Upper lobe of right lung (tissue), 1 donor: Measurements from ENCODE around the gene DHFR2. TPM values are rescaled to one million over a fixed set of nuclear protein-coding genes. Genes with fewer than 3 reads are reported as not detected.
"Not testable (repeated sequence)": the region's sequence is repeated elsewhere in the genome, so short reads cannot be mapped to it uniquely, and the experiment has no call there.

Experiments used
- ATAC-seq: fragments of 200-7000 bp; cut with Tn5 transposase; one replicate; pipeline ENCODE4 v1.9.1; 2020; ENCODE audit warnings: mild to moderate bottlenecking, moderate library complexity
- DNase-seq: peaks from one replicate; pipeline ENCODE4 v3.0.0-alpha.2; 2020
- H3K27ac ChIP-seq: fragments of 200-600 bp; one replicate; pipeline ENCODE4 v1.8.0; 2022
- H3K27me3 ChIP-seq: fragments of 200-600 bp; one replicate; pipeline ENCODE4 v1.8.0; 2022; ENCODE audit warnings: mild to moderate bottlenecking
- H3K36me3 ChIP-seq: fragments of 200-600 bp; one replicate; pipeline ENCODE4 v1.8.0; 2022
- H3K4me1 ChIP-seq: fragments of 200-600 bp; one replicate; pipeline ENCODE4 v1.8.0; 2022
- H3K4me3 ChIP-seq: fragments of 200-600 bp; one replicate; pipeline ENCODE4 v1.8.0; 2022; ENCODE audit warnings: mild to moderate bottlenecking
- H3K9me3 ChIP-seq: fragments of 200-600 bp; one replicate; pipeline ENCODE4 v1.8.0; 2022
- intact Hi-C: fragments of 100-400 bp; cut with DNase I; formaldehyde crosslinking; loops from one replicate; pipeline ENCODE4 v1.11.0; 2022
- total RNA-seq: library from RNA; stranded (reverse); fragmentation: NEBNext Ultra II Directional; extraction: Animal tissue kit (Norgen Biotek cat#: 25700); gene quantifications from one replicate; pipeline ENCODE4 v1.2.1, GENCODE V29; 2021
- TF ChIP-seq, protein P1 (sequence below): fragments of 200-600 bp; IDR thresholded peaks from one replicate; pipeline ENCODE4 v1.8.0; 2022; ENCODE audit warnings: antibody characterized with exemption
- donor health status: DM: no; HTN: yes; CAD: no; lungs with severe emphysema.

DHFR2 gene
- total RNA-seq, 1 donor from 2014 or later: 8.1 TPM

DNA sequence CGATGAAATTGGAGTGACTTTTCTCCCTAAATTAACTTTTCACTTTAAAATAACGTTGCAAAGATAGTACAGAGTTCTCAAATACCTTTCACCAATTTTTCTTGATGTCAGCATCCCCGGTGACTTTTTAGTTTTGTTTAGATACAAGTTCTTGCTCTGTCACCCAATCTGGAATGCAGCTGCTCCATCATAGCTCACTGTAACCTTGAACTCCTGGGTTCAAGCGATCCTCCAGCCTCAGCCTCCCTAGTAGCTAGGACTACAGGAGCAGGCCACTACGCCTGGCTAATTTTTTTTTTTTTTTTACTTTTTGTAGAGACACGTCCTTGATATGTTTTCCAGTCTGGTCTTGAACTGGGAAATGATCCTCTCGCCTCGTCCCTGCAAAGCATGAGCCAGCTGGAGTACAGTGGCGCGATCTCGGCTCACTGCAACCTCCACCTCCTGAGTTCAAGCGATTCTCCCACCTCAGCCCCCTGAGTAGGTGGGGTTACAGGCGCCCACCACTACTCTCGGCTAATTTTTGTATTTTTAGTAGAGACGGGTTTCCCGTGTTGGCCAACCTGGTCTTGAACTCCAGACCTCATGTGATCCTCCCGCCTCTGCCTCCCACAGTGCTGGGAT, 892 bp upstream of the DHFR2 start:
- no peak for DNase-seq
- Histone ChIP-seq H3K4me1 (peaks cover 28% of the 10 kb centered on the region), H3K4me3 (peak overlapping the region; percentile 82), H3K27me3 (no peaks in the 10 kb centered on the region), H3K27ac (peak overlapping the region; percentile 98), H3K36me3 (peaks cover 7% of the 10 kb centered on the region), H3K9me3 (no peaks in the 10 kb centered on the region)
- intact Hi-C loops: loop anchor here (10.0 kb wide), 1 partner anchor 59 kb away; no protein-coding TSS in a partner anchor
- ATAC-seq: no peak
- TF ChIP-seq, protein P1, sequence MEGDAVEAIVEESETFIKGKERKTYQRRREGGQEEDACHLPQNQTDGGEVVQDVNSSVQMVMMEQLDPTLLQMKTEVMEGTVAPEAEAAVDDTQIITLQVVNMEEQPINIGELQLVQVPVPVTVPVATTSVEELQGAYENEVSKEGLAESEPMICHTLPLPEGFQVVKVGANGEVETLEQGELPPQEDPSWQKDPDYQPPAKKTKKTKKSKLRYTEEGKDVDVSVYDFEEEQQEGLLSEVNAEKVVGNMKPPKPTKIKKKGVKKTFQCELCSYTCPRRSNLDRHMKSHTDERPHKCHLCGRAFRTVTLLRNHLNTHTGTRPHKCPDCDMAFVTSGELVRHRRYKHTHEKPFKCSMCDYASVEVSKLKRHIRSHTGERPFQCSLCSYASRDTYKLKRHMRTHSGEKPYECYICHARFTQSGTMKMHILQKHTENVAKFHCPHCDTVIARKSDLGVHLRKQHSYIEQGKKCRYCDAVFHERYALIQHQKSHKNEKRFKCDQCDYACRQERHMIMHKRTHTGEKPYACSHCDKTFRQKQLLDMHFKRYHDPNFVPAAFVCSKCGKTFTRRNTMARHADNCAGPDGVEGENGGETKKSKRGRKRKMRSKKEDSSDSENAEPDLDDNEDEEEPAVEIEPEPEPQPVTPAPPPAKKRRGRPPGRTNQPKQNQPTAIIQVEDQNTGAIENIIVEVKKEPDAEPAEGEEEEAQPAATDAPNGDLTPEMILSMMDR: no peak

DNA sequence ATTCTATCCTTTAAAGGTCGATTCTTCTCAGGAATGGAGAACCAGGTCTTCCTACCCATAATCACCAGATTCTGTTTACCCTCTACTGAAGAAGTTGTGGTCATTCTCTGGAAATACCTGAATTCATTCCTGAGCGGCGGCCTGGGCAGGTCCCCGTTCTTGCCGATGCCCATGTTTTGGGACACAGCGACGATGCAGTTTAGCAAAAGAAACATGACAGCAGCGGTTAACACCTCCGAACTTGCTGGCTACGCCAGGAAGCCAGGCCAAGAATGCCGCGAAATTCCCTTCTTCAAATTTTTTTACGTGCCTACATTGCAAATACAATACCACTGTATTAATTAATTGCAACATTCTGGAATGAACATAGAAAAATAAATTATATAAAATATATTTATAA, 1.4 kb downstream of the DHFR2 start:
- no peaks in the 10 kb centered on the region for H3K36me3 ChIP-seq
- H3K27me3 ChIP-seq: no peaks in the 10 kb centered on the region
- H3K9me3 ChIP-seq: no peaks in the 10 kb centered on the region
- TF ChIP-seq, protein P1: no peak
- H3K4me1 ChIP-seq: peaks cover 28% of the 10 kb centered on the region
- intact Hi-C loops: loop anchor here (10.0 kb wide), 1 partner anchor 56 kb away; no protein-coding TSS in a partner anchor
- no peak overlapping the region for H3K27ac ChIP-seq
- no peak overlapping the region for H3K4me3 ChIP-seq
- ATAC-seq (no peak), DNase-seq (no peak)

DNA sequence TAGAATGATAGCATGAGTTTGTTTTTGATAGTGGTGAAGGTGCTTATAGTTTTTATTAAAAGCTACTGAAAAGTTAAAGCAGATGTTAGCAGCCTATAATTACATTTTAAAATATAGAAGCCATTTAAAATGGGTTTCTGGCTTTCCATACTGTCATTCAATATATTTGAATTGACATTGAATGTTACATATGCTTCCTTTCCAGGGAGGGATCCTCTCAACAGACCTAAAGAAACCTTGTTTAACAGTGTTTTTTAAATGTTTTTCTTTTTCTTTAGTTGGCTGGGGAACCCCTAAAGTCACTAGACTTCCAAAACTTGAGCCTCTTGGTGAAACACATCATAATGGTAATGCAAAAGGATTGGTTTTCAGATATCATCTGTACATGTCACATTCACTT, 12.2 kb downstream of the DHFR2 start:
- no peaks in the 10 kb centered on the region for H3K9me3 ChIP-seq
- ATAC-seq (no peak), DNase-seq (no peak)
- H3K4me1 ChIP-seq: no peaks in the 10 kb centered on the region
- H3K27ac ChIP-seq: no peak overlapping the region
- no peaks in the 10 kb centered on the region for H3K27me3 ChIP-seq
- TF ChIP-seq, protein P1: no peak
- H3K36me3 ChIP-seq: peaks cover 12% of the 10 kb centered on the region
- intact Hi-C loops: no loop called here
- H3K4me3 ChIP-seq: no peak overlapping the region

DNA sequence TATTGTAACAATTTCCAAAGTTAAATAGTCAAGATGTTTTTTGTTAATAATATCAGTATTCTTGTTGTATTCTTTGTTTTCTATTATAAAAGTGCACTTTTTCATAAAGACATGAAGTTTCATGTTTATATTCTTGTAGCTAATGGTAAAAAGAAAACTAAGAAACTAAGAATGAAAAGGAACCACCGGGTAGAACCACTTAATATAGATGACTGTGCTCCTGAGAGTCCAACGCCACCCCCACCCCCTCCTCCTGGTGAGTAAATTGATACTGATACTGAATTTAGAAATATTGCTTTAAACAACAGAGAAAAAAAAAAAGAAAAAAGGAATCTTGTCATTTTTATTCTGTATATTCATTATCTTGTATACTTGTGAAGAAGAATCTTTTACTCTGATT, 13.4 kb downstream of the DHFR2 start:
- TF ChIP-seq, protein P1: no peak
- Histone ChIP-seq H3K9me3 (no peaks in the 10 kb centered on the region), H3K36me3 (peaks cover 12% of the 10 kb centered on the region), H3K27ac (no peak overlapping the region), H3K4me3 (no peak overlapping the region), H3K27me3 (no peaks in the 10 kb centered on the region), H3K4me1 (no peaks in the 10 kb centered on the region)
- DNase-seq: no peak
- no peak for ATAC-seq
- intact Hi-C loops: no loop called here

DNA sequence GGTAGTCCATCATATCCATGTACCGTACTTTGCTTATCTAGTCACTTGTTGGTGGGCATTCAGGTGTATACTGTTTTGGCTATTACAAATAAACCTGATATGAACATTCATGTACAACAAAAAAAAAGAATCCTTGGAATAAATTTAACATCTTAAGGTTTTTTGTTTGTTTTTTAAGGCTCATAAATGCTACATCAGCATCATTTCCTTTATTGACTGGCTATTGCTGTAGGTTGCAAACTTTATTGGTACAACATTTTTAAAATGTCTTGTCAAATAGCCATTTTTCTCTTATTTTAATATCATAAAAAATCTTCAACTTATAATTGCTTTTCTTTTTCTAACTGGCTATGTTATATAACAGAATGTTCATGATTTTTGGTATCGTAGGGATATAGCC, 16.2 kb downstream of the DHFR2 start:
- no peak for ATAC-seq
- H3K4me1 ChIP-seq: no peaks in the 10 kb centered on the region
- intact Hi-C loops: no loop called here
- no peak overlapping the region for H3K4me3 ChIP-seq
- no peak for DNase-seq
- H3K9me3 ChIP-seq: no peaks in the 10 kb centered on the region
- peaks cover 3% of the 10 kb centered on the region for H3K36me3 ChIP-seq
- no peak overlapping the region for H3K27ac ChIP-seq
- TF ChIP-seq, protein P1: no peak
- no peaks in the 10 kb centered on the region for H3K27me3 ChIP-seq

DNA sequence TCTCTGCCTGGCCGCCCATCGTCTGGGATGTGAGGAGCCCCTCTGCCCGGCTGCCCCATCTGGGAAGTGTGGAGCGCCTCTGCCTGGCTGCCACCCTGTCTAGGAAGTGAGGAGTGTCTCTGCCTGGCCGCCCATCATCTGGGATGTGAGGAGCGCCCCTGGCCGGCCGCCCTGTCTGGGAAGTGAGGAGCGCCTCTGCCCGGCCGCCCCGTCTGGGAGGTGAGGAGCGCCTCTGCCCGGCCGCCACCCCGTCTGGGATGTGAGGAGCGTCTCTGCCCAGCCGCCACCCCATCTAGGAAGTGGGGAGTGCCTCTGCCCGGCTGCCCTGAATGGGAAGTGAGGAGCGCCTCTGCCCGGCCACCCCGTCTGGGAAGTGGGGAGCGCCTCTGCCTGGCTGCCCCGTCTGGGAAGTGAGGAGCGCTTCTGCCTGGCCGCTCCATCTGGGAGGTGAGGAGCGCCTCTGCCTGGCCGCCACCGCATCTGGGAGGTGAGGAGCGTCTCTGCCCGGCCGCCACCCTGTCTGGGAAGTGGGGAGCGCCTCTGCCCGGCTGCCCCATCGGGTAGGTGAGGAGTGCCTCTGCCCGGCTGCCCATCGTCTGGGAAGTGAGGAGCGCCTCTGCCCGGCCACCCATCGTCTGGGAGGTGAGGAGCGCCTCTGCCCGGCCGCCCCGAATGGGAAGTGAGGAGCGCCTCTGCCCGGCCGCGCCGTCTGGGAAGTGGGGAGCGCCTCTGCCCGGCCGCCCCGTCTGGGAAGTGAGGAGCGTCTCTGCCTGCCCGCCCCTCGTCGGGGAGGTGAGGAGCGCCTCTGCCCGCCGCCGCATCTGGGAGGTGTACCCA, 18.4 kb downstream of the DHFR2 start:
- not testable (repeated sequence) for ATAC-seq

More for the DNA sequence above, 18.4 kb downstream of the DHFR2 start:
- DNase-seq, H3K9me3 ChIP-seq, intact Hi-C loops, H3K36me3 ChIP-seq, H3K27me3 ChIP-seq, H3K4me1 ChIP-seq, H3K4me3 ChIP-seq, H3K27ac ChIP-seq: not testable (repeated sequence)
